Measurements from ENCODE around the gene ARHGAP31. TPM values are rescaled to one million over a fixed set of nuclear protein-coding genes. Genes with fewer than 3 reads are reported as not detected.

The ARHGAP31 gene
- total and polyA plus RNA-seq, 10 of the 15 experiments (the other 5 are each of a cell fraction or from before 2014, with no cell fraction given): 0.97 to 29.8 (median 10.3) TPM

DNA sequence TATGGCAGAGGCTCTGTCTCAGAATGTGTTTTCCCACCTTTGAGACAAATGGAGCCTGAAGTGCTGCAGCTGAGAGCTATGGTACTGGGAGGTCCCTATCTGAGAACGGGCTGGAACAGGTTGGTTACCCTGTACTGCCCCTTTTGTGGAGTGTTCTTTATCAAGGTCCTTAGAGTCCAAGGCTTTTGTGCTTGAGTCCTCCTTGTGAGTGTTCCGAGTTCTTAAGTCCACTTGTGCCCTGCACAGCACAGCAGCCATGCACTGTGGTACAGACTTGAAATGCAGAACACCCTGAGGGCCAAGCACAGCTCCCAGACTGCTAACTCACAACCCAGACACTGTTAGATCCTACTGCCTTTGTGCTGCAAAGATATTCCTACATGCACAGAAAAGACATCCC, 67.8 kb downstream of the ARHGAP31 start (continued):
- TF ChIP-seq, protein P1, sequence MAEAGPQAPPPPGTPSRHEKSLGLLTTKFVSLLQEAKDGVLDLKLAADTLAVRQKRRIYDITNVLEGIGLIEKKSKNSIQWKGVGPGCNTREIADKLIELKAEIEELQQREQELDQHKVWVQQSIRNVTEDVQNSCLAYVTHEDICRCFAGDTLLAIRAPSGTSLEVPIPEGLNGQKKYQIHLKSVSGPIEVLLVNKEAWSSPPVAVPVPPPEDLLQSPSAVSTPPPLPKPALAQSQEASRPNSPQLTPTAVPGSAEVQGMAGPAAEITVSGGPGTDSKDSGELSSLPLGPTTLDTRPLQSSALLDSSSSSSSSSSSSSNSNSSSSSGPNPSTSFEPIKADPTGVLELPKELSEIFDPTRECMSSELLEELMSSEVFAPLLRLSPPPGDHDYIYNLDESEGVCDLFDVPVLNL (IDR thresholded peaks at IDR 0.05; ENCODE audit: low read depth, low read length): no peak
- no peak for TF ChIP-seq SIX5 (IDR thresholded peaks at IDR 0.05; ENCODE audit: low read depth, low read length, severe bottlenecking)
- TF ChIP-seq ETV6 (conservative IDR thresholded peaks at IDR 0.05 in 1 of 2, IDR thresholded peaks at IDR 0.05 in 1 of 2; ENCODE audit: borderline replicate concordance in 1 of 2, low read depth in 1 of 2): no peak
- TF ChIP-seq CHD1 (IDR thresholded peaks at IDR 0.05; ENCODE audit: low read depth, low read length): no peak
- TF ChIP-seq NRF1 (conservative IDR thresholded peaks at IDR 0.05; ENCODE audit: low read depth, low read length): no peak

DNA sequence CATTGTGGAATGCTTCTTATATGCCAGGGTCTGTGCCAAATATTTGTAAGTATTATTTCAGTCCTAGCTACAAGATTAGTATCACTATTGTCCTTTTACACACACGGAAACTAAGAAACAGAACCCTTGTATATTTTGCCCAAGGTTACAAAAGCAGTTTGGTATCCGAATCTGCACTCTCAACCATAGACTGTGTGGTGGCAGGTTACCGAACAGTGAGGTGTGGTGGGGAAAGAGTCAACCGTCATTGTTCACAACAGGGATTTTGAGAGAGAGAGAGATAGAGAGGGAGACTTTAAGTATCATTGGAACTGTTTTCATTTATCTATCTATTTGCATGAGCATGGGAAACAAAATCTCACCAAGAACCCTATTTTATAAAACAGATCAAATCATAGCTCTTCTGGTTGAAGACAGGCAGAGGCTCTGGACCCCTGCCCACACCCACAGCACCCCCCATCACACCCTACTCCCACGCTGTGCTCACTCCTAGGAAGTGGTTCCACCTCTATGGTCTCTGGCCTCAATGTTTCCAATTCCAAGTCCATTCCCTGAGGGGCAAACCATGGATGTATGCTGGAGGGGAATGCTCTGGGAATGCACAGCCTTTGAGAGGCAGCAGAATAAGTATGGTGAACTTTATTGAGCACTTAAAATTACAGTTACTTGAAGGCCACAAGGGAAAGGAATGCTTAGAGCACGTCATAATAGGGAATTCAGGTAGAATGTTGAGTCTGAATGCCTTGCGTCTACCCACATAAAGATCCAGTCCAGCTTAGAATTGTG, 69.0 kb downstream of the ARHGAP31 start:
- H3K4me3 ChIP-seq: no peak overlapping the region
- H3K36me3 ChIP-seq (ENCODE audit: control insufficient read depth in 2 of 2, insufficient read depth in 2 of 2, low read length in 1 of 2): no peaks in the 10 kb centered on the region
- ATAC-seq: no peak
- H2AFZ ChIP-seq (ENCODE audit: control insufficient read depth, low read depth, low read length): no peak overlapping the region
- no peak for DNase-seq (ENCODE audit: low read depth, low spot score)
- no TSS peak for BruUV-seq (replicated peaks)
- FAIRE-seq: no peak
- no peak overlapping the region for H3K9ac ChIP-seq (ENCODE audit: control insufficient read depth, insufficient read depth, low read length)
- peaks cover 2% of the 10 kb centered on the region for H3K79me2 ChIP-seq (ENCODE audit: control insufficient read depth, insufficient read depth, low read length)
- ChIA-PET RAD21 (ENCODE audit: unreplicated experiment) (interaction anchor here (0.8 kb wide), 1 partner anchor 10 kb away, joined by 5 read pairs; no protein-coding TSS in a partner anchor), SMC1A (ENCODE audit: uncharacterized antibody, unreplicated experiment) (interaction anchor here (1.2 kb wide), 1 partner anchor 13 kb away, joined by 3 read pairs; no protein-coding TSS in a partner anchor), CTCF (no interaction called here), POLR2A (interaction anchor here (0.6 kb wide), 1 partner anchor 219 kb away, joined by 3 read pairs; no protein-coding TSS in a partner anchor)
- no peak overlapping the region for H3K4me2 ChIP-seq (ENCODE audit: control insufficient read depth, insufficient read depth)
- no peaks in the 10 kb centered on the region for H3K9me3 ChIP-seq (replicated peaks; ENCODE audit: control insufficient read depth, insufficient read depth, low read length)
- intact Hi-C loops (cut with micrococcal nuclease; ENCODE audit: unreplicated experiment): no loop called here
- WGBS (ENCODE audit: insufficient coverage, insufficient replicate concordance, low lambda C conversion rate, missing lambda C conversion rate): 96% methylated on average over 7 of the region's 7 CpGs
- H3K27ac ChIP-seq (ENCODE audit: control insufficient read depth, insufficient read depth): no peak overlapping the region
- TF ChIP-seq ETV6 (conservative IDR thresholded peaks at IDR 0.05 in 1 of 2, IDR thresholded peaks at IDR 0.05 in 1 of 2; ENCODE audit: borderline replicate concordance in 1 of 2, low read depth in 1 of 2) (no peak), SPI1 (IDR thresholded peaks at IDR 0.05; ENCODE audit: borderline replicate concordance, insufficient read depth, low read depth, low read length) (no peak)
- TF ChIP-seq, protein P2, sequence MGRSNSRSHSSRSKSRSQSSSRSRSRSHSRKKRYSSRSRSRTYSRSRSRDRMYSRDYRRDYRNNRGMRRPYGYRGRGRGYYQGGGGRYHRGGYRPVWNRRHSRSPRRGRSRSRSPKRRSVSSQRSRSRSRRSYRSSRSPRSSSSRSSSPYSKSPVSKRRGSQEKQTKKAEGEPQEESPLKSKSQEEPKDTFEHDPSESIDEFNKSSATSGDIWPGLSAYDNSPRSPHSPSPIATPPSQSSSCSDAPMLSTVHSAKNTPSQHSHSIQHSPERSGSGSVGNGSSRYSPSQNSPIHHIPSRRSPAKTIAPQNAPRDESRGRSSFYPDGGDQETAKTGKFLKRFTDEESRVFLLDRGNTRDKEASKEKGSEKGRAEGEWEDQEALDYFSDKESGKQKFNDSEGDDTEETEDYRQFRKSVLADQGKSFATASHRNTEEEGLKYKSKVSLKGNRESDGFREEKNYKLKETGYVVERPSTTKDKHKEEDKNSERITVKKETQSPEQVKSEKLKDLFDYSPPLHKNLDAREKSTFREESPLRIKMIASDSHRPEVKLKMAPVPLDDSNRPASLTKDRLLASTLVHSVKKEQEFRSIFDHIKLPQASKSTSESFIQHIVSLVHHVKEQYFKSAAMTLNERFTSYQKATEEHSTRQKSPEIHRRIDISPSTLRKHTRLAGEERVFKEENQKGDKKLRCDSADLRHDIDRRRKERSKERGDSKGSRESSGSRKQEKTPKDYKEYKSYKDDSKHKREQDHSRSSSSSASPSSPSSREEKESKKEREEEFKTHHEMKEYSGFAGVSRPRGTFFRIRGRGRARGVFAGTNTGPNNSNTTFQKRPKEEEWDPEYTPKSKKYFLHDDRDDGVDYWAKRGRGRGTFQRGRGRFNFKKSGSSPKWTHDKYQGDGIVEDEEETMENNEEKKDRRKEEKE (IDR thresholded peaks at IDR 0.05): no peak
- in situ Hi-C loops (cut with MboI): no loop called here
- H4K20me1 ChIP-seq (ENCODE audit: control insufficient read depth, insufficient read depth): no peaks in the 10 kb centered on the region
- no peaks in the 10 kb centered on the region for H3K27me3 ChIP-seq (replicated peaks in 1 of 2; ENCODE audit: control insufficient read depth in 2 of 2, insufficient read depth in 2 of 2, low read length in 1 of 2)
- peaks cover 10% of the 10 kb centered on the region for H3K4me1 ChIP-seq (ENCODE audit: control insufficient read depth, insufficient read depth, low read length)
